Right renal pelvis (tissue), 4 donors: ENCODE data around the gene TGFB3. TPM values are rescaled to one million over a fixed set of nuclear protein-coding genes. Genes with fewer than 3 reads are reported as not detected.
"Not testable (repeated sequence)": the region's sequence is repeated elsewhere in the genome, so short reads cannot be mapped to it uniquely, and the experiment has no call there.

Experiments used
- DNase-seq, 4 donors: peaks; one replicate each; pipeline ENCODE4 v3.0.0-alpha.2; 2013; ENCODE audit warnings: low read depth in 4 of 4, low spot score in 3 of 4, missing footprints in 1 of 4
- polyA plus RNA-seq, 4 donors: library from polyadenylated mRNA; unstranded; fragments of 120-200 nt; gene quantifications; one replicate each; pipeline ENCODE4 v1.2.1, GENCODE V29; 2013; ENCODE audit not compliant: insufficient read length in 4 of 4

The TGFB3 gene
- 10 to 100 TPM; 12.0 to 19.1 (median 15.5) TPM for polyA plus RNA-seq

GRCh38 chr14:75981426-75982265 lies at the start of gene TGFB3:
Gene TGFB3 (minus strand): TSS chr14:75981995. CDS start chr14:75980893, 1,102 bp downstream.
- peak; percentile 80 to 86 (median 82) for DNase-seq

DNA sequence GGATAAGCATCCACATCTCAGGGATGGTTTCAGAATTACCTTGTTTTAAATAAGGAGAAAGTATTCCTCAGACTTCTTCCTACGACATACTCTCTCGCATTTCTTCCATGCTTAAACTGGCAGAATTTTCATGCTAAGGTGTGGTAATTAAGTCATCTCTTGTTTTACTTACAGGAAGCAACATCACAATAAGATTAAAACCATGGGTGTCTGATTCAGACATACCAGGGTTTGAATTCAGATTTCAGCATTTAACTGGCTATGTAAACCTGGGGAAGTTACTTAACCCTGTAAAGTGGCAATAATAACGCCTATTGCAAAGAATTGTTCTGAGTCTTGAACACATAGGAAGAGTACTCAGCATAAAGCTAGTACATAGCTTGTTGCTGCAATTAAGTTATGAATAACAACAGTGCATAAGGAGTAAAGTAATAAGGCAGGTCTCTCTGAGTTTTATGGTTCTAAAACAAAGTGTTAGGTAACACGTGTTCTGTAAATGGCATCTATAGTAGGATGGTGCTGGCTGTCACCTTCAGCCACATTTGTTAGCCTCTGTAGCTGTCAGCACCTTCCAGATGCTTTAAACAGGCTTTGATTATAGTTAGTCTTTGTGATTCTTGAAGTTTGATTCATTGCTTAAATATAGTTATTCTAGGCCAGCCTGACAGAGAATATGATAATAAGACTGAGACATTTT lies 42.6 kb upstream of the TGFB3 start:
- DNase-seq, result no peak

DNA sequence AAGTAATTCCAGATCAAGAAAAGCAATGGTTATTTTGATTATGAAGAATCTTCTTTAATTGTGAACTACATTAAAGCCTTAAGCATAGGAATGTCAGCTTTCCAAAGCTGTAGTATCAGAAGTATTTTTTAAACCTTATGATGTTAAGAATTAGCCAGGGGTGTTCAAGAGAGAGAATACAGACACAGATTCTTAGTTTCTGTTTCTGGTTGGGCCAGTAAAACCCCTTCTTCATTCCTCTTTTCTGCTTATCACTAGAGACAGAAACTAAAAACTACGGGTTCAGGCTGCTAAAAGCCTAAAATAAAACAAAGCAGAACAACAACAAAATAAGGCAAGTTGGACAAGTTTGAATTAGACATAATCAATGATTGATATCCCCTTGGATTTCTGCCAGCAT lies 42.0 kb upstream of the TGFB3 start:
- no peak for DNase-seq

GRCh38 chr14:76022991-76023390 lies 41.2 kb upstream of the TGFB3 start:
- DNase-seq, result no peak

DNA sequence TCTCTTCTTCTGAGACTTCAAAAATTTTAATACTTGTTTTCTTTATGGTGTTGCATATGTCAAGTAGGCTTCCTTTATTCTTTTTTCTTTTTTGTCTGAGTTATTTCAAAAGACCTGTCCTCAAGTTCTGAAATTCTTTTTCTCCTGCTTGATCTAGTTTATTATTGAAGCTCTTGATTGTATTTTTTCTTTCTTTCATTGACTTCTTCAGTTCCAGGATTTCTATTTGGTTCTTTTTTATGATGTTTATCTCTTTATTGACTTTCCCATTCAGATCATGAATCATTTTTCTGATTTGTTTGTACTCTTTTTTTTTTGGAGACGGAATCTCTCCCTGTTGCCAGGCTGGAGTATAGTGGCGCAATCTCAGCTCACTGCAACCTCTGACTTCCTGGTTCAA lies 37.9 kb upstream of the TGFB3 start:
- DNase-seq, result no peak

DNA sequence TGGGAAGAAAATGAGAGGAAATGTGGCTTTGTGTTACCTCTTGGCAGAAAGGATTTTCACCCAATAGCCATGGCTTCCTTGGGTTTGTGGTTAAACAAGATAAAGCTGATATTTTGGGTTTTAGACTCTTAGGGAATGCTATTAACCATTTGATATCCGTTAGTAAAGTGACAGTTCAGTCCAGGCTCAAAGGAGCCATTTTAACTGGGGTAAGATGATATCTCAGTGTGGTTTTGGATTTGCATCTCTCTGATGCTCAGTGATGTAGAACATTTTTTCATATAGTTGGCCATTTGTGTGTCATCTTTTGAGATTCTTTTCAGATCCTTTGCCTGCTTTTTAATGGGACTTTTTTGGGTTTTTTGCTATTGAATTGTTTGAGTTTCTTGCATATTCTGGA lies 33.9 kb upstream of the TGFB3 start:
- no peak for DNase-seq

DNA sequence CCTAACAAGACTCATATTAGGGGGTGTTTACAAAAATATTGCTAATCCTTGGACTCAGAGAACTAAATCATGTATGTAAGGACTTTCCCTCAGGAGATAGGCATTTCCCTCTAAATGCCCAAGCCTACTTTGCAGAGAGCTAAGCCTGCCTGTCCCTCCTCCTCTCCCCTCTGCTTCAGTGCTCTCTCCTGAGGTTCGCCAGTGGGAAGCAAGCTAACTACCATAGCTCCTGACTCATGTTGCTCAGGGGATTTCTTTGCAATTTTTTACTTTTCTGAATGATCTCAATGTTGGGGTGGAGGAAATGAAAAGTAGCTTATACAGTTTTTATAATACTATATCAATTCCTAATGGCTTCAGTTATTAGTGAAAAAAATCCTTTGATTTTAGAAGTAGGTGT lies 33.4 kb upstream of the TGFB3 start:
- no peak for DNase-seq

DNA sequence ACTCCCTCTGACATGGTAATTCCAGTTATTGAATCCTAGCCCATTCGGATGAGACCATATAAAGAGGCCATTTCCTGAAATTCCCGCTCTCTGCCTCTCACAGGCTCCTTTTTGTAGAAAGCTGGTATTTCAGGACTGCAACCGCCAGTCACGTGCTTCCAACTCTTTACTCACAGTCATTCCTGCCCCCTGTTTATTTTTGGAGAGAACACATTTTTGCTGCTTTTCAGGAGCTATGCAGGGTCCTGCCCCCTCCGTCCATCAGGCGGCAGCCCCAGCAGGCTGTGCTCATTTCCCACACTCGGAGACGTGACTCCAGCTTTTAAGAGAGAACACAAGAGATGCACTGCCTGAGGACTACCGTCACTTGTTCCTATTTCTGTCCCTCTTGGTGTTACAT lies 30.6 kb upstream of the TGFB3 start:
- DNase-seq, result peak in 3 of 4 donors; percentile 13 to 31 (median 22)

DNA sequence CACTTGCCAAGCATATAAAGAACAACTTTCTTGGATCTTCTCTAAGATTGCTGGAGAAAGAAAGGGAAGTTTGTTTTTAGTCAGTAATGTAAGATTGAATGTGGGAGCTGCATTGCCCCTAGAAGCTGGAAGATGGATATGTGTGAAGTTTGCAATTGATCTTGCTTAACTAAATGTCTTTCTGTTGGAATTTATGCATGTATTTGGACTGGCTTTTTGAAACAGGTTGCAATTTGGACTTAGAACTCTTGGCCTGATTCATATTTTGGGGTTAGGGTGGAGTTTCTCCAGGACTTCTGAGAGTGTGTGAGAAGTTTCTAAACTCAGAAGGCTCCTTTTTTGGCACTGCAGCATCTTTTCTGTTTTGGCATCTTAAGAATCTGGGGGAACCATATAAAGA lies 30.1 kb upstream of the TGFB3 start:
- no peak for DNase-seq

- DNase-seq, result not testable (repeated sequence)
Measured at GRCh38 chr14:76009627-76010026, 27.8 kb upstream of the TGFB3 start.

- no peak for DNase-seq
Measured at GRCh38 chr14:76007852-76008251, 26.1 kb upstream of the TGFB3 start.

DNA sequence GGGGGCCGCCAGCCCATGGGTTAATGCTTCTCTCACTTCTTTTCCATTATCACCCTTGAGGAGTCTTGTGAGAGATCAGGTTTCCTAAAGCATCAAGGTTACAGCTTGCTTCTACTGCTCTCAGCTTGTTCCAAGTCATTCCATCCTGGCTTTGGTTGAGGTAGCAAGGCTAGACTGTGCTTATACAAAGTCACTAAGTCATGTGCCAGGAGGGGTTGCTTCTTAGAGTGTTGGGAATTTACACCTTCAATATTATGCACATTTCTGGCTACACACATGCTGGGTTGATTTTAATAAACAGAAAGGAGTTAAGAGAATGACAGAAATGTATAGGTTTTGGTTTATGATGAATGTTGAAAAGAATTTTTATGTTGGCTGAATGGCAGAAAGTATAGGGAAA lies 25.6 kb upstream of the TGFB3 start:
- no peak for DNase-seq

GRCh38 chr14:76006253-76006652 lies 24.5 kb upstream of the TGFB3 start:
- DNase-seq, result no peak

DNA sequence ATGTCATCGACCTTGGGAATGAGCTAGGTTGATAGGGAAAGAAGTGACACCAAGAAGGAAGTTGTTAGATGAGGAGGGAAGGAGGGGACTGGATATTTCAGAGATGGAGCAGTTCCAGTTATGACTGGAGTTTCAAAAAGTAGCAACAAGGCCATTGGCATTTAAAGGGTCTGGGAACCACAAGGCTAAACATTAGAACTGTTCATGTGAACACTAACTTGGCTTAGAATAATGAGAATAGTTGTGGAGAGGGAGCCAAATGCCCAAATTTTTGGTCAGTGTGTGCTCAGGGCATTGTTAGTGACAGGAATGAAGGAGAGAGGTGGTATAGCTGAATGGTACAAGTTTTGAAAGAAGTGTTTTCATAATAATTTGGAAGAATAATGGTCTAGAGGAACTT lies 20.6 kb upstream of the TGFB3 start:
- no peak for DNase-seq

- no peak for DNase-seq
Measured at GRCh38 chr14:75999511-76000190, 17.9 kb upstream of the TGFB3 start.

DNA sequence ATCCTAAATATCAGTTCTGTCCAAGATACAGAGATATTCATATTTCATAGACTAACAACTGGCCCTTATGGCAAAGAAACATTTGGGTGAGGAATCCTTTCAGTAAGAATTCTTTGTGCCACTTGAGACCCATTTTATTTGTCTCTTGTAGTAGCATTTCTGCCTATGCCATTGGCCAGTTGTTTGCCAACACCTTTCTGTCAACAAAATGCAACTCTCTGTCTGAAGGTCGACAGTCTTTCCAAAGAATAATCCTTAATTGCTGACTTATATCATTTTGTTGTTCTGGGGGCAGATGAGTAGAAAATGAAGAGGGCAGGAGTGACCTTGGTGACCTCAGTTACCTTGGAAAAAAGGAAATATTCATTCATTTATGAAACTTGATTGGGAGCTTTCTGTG lies 14.7 kb upstream of the TGFB3 start:
- DNase-seq, result no peak

- DNase-seq, result no peak
Measured at GRCh38 chr14:75995372-75996041, 13.7 kb upstream of the TGFB3 start.

GRCh38 chr14:75993567-75994041 lies 11.8 kb upstream of the TGFB3 start:
- no peak for DNase-seq

DNA sequence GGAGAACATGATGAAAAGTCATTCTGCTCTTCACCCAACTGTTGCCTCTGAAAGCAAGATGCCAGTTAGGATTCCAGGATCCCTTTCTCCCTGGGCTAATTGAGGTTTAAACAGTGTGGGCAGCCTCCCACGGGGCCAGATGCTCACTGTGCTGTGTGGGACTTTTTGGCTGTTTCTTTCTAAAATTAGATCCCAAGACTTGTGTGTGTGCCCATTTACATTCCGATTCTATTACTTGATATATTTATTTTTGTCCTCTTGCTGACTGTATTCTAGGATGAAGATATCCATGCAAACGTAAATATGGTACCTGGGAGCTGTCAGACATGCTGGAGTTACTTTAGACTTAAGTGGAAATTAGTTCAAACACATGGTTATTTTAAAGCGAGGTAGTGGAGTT lies 10.0 kb upstream of the TGFB3 start:
- no peak for DNase-seq

GRCh38 chr14:75990297-75990696 lies 8.5 kb upstream of the TGFB3 start:
- no peak for DNase-seq

GRCh38 chr14:75989134-75989533 lies 7.3 kb upstream of the TGFB3 start:
- DNase-seq, result no peak
